Renal pelvis (tissue), 4 donors: ENCODE results near the gene LRRFIP2. TPM values are rescaled to one million over a fixed set of nuclear protein-coding genes. Genes with fewer than 3 reads are reported as not detected.
"Not testable (repeated sequence)": the region's sequence is repeated elsewhere in the genome, so short reads cannot be mapped to it uniquely, and the experiment has no call there.

Experiments used
- DNase-seq: peaks from one replicate; pipeline ENCODE4 v3.0.0-alpha.2; 2013
- polyA plus RNA-seq, 3 donors: library from polyadenylated mRNA; unstranded; fragments of 120-200 nt; gene quantifications; one replicate each; pipeline ENCODE4 v1.2.1, GENCODE V29; 2013; ENCODE audit not compliant: insufficient read length in 3 of 3

LRRFIP2 gene
- polyA plus RNA-seq, 3 donors: 38.1 to 40.5 (median 39.8) TPM

DNA sequence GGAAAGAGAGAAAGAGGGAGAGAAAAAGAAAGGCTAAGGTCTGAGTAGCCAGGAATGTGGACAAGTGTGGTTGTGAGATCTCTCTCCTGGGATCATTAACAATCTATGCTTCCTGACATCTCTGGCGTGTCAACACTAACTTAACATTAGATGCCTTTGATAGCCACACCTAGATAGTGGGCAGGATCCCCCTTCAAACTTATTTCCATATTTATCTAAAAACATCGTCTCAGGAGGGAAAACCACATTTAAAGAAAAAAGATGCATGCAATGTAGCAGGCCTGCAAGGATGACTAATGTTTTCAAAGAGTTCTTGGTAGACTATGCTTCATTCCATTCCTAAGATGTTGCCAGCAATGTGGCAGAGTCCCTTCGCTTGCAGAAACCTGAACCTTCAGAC is 100.2 kb downstream of the LRRFIP2 start:
- DNase-seq: no peak

DNA sequence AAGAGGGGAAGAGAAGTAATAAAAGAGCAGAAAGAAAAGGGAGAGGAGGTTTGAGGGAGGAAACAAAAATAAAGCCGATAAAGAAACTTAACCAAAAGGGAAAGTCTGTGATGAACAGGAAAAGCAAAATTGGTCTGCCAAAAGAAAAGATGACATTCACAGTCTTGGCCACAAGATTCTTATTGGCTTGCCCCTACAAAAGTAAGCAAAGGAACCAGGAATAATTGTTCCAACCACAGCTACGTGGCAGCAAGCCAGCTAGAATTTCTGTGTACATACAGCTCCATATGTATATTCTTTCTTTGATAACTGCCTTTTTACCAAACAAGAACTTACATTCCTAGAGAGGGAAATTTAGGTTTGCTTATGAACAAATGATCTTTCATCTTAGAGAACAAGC is 101.5 kb downstream of the LRRFIP2 start:
- DNase-seq: no peak

GRCh38 chr3:37071921-37072320 is 102.5 kb downstream of the LRRFIP2 start:
- no peak for DNase-seq

- DNase-seq: no peak
These were observed 106.4 kb downstream of the LRRFIP2 start for GRCh38 chr3:37068031-37068430.

GRCh38 chr3:37067577-37067976 is 106.8 kb downstream of the LRRFIP2 start:
- DNase-seq: no peak

DNA sequence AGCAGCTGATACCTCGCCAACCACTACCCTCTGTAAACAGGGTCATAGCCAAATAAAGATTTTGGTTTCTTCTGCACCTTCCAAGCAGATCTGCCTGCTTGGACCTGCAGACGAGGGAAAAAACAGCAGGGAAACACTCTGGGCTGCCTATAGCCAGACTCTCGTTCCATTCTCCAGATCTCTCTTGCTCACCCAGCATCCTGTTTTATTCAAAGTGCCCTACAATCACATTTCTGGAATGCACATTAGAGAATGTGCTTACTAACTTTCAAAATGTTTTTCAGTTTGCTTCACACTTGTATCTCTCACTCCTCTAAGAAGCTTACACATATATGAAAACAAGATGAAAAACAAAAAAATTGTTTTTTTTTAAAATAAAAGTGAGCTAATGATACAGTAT is 109.6 kb downstream of the LRRFIP2 start:
- DNase-seq: no peak

DNA sequence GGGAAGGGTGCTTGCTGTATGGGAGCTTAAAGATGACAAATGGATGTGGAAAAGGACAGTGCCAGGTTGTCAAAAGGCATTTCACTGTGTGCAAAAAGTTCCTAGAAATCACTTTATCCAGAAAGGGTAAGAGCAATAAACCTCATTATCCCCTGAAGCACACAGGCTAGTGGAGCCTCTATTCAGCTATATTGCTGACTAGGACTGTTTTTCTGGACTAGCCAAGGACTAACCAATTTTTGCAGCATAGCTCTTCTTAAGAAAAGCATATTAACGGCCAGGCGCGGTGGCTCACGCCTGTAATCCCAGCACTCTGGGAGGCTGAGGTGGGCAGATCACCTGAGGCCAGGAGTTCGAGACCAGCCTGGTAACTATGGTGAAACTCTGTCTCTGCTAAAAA is 116.3 kb downstream of the LRRFIP2 start:
- DNase-seq: no peak

DNA sequence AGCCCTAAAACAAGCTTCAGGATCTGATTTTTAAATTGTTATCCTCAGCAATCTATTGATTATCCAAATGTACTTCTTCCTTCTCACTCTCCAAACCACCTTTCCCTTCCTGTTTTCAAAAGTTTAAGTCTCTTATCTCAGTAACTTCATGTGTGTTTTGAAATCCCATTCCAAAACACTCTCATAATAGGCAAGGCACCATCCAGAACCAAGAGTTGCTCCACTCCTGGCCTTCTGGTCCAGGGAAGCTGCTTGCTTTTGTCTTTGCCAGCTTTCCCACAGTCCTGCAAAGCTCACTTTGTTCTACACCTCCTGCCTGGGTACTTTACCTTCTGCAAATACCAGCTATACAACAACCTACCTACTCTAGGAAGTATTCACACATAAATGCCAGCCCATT is 117.6 kb downstream of the LRRFIP2 start:
- DNase-seq: no peak

- not testable (repeated sequence) for DNase-seq
These were observed 119.3 kb downstream of the LRRFIP2 start for GRCh38 chr3:37055077-37055476.

DNA sequence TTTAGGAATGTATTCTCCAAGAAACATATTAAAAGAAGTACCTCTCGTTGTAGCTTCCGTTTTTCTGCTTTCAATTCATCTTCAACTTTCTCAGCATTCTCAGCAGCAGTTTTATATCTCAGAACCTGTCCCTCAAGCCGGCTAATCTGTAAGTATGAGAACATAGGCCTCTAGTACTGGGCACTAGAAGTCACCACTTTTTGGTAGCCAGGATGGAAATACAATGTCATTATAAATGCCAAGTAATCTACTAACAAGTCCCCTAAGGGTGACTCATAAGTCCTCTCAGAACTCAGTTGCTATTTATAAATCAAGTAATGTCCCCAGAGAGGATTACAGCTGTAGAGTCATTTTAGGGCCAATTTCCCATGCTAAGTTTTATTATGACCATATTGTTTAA is 120.0 kb downstream of the LRRFIP2 start:
- DNase-seq: no peak

GRCh38 chr3:37053753-37054152 is 120.6 kb downstream of the LRRFIP2 start:
- no peak for DNase-seq

DNA sequence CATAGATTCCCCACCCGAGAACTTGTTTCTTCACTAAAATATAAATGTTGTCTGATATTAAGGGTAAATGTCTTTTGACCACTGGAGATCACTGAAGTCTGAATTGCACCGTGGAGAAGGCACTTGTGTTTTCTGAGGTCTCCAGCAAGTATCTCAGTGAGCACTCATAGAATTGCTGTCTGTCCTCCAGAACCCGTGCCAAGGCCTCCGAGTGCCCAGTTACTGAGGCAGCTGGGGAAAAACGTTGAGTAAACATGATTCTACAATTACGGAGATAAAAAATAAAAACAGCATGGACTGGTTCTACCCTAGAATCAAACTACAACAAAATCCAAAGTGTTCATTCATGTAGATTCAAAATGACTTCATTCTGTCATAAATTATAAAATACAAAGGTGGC is 121.0 kb downstream of the LRRFIP2 start:
- DNase-seq: no peak

- no peak for DNase-seq
These were observed 121.5 kb downstream of the LRRFIP2 start for GRCh38 chr3:37052860-37053259.

GRCh38 chr3:37050282-37050681 is 124.1 kb downstream of the LRRFIP2 start:
- no peak for DNase-seq

GRCh38 chr3:37042712-37043111 is 131.7 kb downstream of the LRRFIP2 start:
- not testable (repeated sequence) for DNase-seq

GRCh38 chr3:37041546-37042195 is 132.7 kb downstream of the LRRFIP2 start:
- DNase-seq: peak; percentile 4

GRCh38 chr3:37040231-37040630 is 134.2 kb downstream of the LRRFIP2 start:
- no peak for DNase-seq

- no peak for DNase-seq
These were observed 135.1 kb downstream of the LRRFIP2 start for GRCh38 chr3:37039161-37039846.

GRCh38 chr3:37037352-37037751 is 137.0 kb downstream of the LRRFIP2 start:
- DNase-seq: no peak

DNA sequence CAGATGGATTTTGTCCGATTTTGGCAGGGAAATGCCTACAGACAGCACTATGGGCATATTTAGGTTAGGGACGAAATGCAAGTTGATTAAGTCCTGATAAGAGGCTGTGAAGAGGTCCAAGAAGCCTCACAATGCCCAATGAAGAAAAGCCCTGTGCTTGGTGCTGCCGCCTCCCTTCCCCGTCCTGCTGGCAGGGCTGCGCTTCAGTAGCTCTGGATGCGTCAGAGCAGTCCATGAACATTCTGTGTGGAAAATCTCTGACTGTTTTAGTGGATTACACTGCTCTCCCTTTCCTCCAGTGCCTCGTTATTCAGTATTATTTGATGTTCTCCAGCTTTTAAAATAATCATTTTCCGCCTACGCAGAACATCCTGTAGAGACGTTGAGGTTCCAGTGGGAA is 141.4 kb downstream of the LRRFIP2 start:
- DNase-seq: no peak

- DNase-seq: no peak
These were observed 143.2 kb downstream of the LRRFIP2 start for GRCh38 chr3:37031096-37031682.

GRCh38 chr3:37030588-37030987 is 143.8 kb downstream of the LRRFIP2 start:
- no peak for DNase-seq

DNA sequence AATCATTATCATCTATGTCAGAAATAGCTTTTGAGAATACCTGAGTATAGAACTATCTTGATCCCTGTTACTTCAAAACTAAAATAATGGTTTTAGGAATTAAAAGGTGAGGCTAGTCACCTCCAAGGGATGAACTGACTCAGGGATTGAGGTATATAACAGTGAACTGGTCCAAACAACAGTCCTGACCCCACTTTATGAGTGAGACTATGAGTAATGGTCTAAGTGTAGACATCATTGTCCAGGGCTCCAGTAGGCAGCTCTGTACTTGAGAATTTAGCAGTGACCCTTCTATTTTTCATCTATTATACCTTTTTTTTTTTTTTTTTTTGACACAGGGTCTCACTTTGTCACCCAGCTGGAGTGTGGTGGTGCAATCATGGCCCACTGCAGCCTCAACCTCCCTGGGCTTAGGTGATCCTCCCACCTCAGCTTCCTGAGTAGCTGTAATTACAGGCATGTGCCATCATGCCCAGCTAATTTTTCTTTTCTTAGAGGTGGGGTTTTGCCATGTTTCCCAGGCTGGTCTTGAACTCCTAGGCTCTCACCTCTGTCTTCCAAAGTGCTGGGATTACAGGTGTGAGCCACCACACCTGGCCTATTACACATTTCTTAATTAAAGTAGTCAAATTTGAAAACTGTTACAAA is 144.7 kb downstream of the LRRFIP2 start:
- no peak for DNase-seq
